Uterine smooth muscle cell (primary cell): ENCODE measurements around the gene IRAK4. TPM values are rescaled to one million over a fixed set of nuclear protein-coding genes. Genes with fewer than 3 reads are reported as not detected.

Source experiments
- total RNA-seq: library from RNA; depleted of rRNA; stranded (reverse); fragments of >200 nt; gene quantifications from 2 replicates; pipeline ENCODE4 v1.2.3, GENCODE V29; 2014

IRAK4 gene
- total RNA-seq, result 22.6 and 26.1 TPM in 2 replicates

DNA sequence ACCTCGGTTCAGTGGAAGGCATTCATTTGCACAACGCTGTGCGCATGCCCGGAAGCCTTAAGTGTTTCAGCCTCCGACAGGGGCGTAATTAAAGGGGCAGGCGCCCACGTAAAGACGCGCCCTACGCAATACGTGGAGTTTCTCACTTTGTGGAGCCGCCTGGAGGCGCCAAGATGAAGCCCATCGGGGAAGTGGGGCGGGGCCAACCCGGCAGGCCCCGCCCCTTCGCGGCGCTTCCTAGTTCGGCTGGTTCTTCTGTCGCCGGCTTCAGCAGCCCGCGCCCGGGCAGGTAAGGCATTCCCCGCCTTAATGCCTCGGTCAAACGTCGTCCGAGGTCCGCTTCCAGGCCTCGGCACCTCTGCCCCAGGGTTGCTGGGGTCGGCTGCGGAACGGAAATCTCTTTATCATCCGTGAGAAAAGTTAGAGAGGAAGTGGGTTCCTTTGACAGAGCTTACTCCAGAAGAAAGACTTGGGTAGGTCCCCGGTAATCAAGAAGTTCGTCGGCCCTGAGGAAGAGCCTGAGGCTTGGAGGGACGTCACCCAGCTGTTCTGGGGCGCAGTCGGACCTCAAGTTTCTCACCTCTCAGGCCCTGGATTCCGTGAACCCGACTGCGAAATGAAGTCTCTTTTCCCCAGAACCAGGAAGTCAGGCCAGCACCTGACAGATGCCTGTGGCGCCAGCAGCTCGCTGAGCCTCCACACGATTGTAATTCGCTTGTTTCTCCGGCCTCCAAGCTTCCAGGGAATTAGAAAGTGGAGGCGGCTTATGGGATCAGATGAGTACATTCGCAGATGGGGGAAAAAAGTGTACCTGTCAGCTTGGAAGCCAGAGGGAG is at the start of gene IRAK4, which contains the start of gene PUS7L:
Gene IRAK4, plus strand, starts transcription at position 224 of the 836 bp plus-strand sequence. CDS start 9,161 bp downstream, outside the sequence.
Gene PUS7L, minus strand, starts transcription at position 63 of the 836 bp plus-strand sequence. CDS start 3,545 bp downstream, outside the sequence.

DNA sequence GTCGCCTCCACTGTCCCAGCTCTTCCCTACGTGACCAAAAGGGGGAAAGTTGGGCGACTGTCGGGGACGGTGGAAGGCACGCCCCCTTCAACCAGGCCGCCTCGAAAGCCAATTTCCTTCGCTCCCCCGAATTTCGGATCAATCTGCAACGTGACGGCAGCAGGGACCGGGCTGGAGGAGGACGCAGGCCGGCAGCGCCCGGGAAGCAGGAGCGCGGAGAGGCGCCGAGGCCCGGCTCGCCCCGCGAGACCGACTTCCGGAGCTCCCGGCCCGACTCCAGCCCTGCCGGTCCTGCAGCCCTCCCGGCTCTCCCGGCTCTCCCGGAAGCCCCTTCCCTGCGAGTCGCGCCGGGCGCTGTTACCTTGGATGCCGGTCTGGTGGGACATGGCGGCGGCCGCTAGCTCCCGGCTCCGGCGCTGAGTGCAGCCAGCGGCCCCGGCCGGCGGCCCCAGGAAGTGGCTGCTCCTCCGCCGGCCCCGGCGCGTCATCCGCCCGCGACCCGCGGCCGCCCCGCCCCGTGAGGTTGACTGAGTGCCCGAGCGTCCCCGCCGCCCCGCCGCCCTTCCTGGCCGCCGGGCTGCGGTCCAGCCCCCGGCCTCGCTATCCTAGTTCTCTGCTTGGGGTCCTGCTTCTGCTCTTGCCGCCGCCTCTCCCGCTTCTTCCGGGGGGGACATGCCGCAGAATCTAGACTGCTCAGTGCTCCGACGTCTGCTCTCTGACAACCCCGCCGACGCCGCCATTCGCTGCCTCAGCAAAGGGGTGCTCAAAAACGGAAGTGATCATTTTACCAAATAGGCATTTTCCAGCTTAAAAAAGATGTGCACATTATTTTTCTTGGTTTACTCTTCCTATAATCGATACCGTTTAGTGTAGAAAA is 47.3 kb downstream of the IRAK4 start, which contains the start of gene TWF1:
Gene TWF1, minus strand, starts transcription at position 458 of the 877 bp plus-strand sequence. Its CDS starts 72 bp downstream, at position 386.

DNA sequence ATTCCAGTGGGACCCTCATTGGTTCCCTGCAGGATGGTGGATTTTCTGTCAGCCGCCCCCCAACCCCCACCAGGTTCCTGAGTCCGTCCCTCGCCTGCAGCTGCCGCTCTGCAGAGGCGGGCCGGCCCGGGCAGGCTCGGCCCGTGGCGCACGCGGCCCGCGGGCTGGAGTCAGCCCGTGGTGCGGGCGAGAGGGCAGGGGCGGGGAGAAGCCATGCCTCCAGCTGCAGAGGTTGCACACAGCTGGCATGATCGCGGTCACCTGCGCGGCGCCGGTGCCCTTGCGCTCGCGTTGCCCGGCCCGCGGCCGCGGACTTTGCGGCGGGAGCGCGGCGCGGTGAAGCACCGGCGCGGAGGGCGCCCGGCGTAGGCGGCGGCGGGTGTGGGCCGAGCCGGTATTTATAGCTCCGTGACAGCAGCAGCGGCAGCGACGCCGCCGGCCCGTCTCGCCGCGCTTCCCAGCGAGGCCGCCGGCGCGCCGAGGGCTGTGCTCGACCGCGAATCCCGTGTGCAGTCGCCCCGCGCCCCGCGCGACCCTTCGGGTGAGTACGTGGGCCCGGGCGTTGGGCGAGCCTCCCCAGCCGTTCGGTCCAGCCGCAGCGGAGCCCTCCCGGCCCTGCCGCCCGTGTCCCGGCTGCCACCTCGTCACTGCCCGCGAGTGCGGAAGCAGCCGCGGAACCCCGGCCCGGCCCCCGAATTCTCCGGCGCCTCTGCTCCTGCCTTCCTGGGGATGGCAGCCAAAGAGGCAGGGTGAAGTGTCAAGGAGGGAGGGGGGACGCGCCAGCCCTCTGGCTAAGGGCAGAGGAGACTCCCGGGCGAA is 77.1 kb downstream of the IRAK4 start, which contains the start of gene TMEM117:
Gene TMEM117, plus strand, starts transcription at position 426 of the 819 bp plus-strand sequence.

Other genes starting within 250 kb of the IRAK4 start
- gene ADAMTS20, start 206.7 kb upstream of the IRAK4 start, total RNA-seq, result not detected in 2 replicates
- gene PUS7L, start 161 bp upstream of the IRAK4 start, total RNA-seq, result 24.9 and 38.8 TPM in 2 replicates
- 177 and 216 TPM in 2 replicates for gene TWF1, start 47.4 kb downstream of the IRAK4 start, total RNA-seq
- gene TMEM117, start 77.1 kb downstream of the IRAK4 start, total RNA-seq, result 9.2 and 11.4 TPM in 2 replicates